Measurements from ENCODE around the gene EFEMP2. TPM values are rescaled to one million over a fixed set of nuclear protein-coding genes. Genes with fewer than 3 reads are reported as not detected.

EFEMP2 gene
- total and polyA plus RNA-seq, 2 donors (not counting 3 experiments of a cell fraction or from before 2014, with no cell fraction given) = 81.7 to 207 TPM

DNA sequence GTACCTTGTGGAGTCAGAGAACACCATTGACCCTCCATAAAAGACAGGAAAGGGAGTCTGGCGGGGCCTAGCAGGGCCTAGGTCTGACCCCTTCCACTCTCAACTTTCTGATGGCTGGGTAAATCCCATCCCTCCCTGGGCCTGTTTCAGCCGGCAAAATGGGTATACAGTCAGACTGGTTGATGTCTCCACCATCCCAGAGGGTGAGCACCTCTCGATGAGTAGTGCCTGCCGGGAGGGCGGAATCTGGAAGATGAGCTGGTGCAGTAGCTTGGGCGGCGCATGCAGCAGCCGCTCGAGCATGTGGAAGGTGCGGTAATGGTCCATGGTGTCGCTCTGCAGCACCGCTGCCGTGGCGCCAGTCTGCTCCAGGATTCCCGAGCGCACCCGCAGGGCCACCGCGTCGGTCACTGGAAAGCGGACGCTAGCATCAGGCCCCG lies 15.1 kb upstream of the EFEMP2 start:
- peaks cover 4 to 24% of the 10 kb centered on the region in 2 experiments for H3K36me3 ChIP-seq (ENCODE audit: control insufficient read depth in 2 of 2, extremely low read depth in 1 of 2, insufficient read depth in 2 of 2, low read length in 2 of 2)
- H3K4me3 ChIP-seq (replicated peaks in 1 of 3; ENCODE audit: insufficient read depth in 1 of 3, low read depth in 1 of 3, low read length in 3 of 3) = peak overlapping the region; percentile 34 to 66 (median 64)
- peaks cover 32% of the 10 kb centered on the region for H3K79me2 ChIP-seq (ENCODE audit: control insufficient read depth, insufficient read depth, low read length)
- H3K4me1 ChIP-seq (ENCODE audit: control insufficient read depth, extremely low read depth, insufficient read depth, low read length) = peaks cover 38% of the 10 kb centered on the region
- DNase-seq (ENCODE audit: low read depth, low spot score) (no peak), FAIRE-seq (no peak)
- no peaks in the 10 kb centered on the region for H3K9me3 ChIP-seq (replicated peaks; ENCODE audit: control insufficient read depth, insufficient read depth, low read length)
- dilution Hi-C loops (cut with MboI; ENCODE audit: extremely low pct_ligation_motif_present, low sequenced_read_pairs) (no loop called here), intact Hi-C loops (cut with micrococcal nuclease) (loop anchor here (1.0 to 5.0 kb wide), 7 partner anchors 15 to 176 kb away; partner anchors contain the start of genes C11orf68, DRAP1, EFEMP2 and MUS81)
- H3K27ac ChIP-seq (ENCODE audit: insufficient read depth, low read depth, low read length) = peak overlapping the region; percentile 37
- H2AFZ ChIP-seq (ENCODE audit: low read depth, low read length) = peak overlapping the region; percentile 40
- no peaks in the 10 kb centered on the region for H3K27me3 ChIP-seq (ENCODE audit: control insufficient read depth in 2 of 2, insufficient read depth in 2 of 2, low read length in 2 of 2)
- TF ChIP-seq EZH2 (IDR thresholded peaks at IDR 0.05; ENCODE audit: borderline replicate concordance, low read depth, low read length, severe bottlenecking) (no peak), JUN (IDR thresholded peaks at IDR 0.05; ENCODE audit: borderline replicate concordance, insufficient read depth, insufficient read length, low read depth) (no peak), POLR2AphosphoS5 (IDR thresholded peaks at IDR 0.05; ENCODE audit: insufficient read depth, low read depth, low read length) (no peak), POLR2A (IDR thresholded peaks at IDR 0.05; ENCODE audit: low read depth, low read length) (no peak), MYC (IDR thresholded peaks at IDR 0.05; ENCODE audit: low read depth, low read length) (no peak), GATA2 (IDR thresholded peaks at IDR 0.05; ENCODE audit: insufficient read depth, insufficient read length, low read depth, low read length) (no peak)
- TF ChIP-seq, protein P1, sequence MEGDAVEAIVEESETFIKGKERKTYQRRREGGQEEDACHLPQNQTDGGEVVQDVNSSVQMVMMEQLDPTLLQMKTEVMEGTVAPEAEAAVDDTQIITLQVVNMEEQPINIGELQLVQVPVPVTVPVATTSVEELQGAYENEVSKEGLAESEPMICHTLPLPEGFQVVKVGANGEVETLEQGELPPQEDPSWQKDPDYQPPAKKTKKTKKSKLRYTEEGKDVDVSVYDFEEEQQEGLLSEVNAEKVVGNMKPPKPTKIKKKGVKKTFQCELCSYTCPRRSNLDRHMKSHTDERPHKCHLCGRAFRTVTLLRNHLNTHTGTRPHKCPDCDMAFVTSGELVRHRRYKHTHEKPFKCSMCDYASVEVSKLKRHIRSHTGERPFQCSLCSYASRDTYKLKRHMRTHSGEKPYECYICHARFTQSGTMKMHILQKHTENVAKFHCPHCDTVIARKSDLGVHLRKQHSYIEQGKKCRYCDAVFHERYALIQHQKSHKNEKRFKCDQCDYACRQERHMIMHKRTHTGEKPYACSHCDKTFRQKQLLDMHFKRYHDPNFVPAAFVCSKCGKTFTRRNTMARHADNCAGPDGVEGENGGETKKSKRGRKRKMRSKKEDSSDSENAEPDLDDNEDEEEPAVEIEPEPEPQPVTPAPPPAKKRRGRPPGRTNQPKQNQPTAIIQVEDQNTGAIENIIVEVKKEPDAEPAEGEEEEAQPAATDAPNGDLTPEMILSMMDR (IDR thresholded peaks at IDR 0.05; ENCODE audit: extremely low read depth in 1 of 2, insufficient read depth in 1 of 2, low read depth in 1 of 2, low read length in 2 of 2) = no peak
- TF ChIP-seq, protein P2, sequence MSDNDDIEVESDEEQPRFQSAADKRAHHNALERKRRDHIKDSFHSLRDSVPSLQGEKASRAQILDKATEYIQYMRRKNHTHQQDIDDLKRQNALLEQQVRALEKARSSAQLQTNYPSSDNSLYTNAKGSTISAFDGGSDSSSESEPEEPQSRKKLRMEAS (IDR thresholded peaks at IDR 0.05; ENCODE audit: insufficient read depth, insufficient read length) = no peak
- no peaks in the 10 kb centered on the region for H3K9me1 ChIP-seq (replicated peaks; ENCODE audit: control insufficient read depth, extremely low read depth, insufficient read depth, low read length)
- BruUV-seq (replicated peaks) = TSS peak; percentile 4
- H3K4me2 ChIP-seq (ENCODE audit: insufficient read depth, low read length) = peak overlapping the region; percentile 62
- H3K9ac ChIP-seq (replicated peaks; ENCODE audit: extremely low read depth, insufficient read depth, low read length) = peak overlapping the region; percentile 61
- ChIA-PET POLR2A (interaction anchor here (0.6 to 6.7 kb wide), 9 partner anchors 11 to 193 kb away, joined by 3 to 67 read pairs (median 4); partner anchors contain the start of genes CFL1, FOSL1 and MUS81), CTCF (interaction anchor here (0.6 to 6.7 kb wide), 45 partner anchors 10 to 1115 kb away, joined by 3 to 75 read pairs (median 5); partner anchors contain the start of genes AP5B1, BANF1, C11orf68 and CFL1)
- H4K20me1 ChIP-seq (replicated peaks; ENCODE audit: control insufficient read depth, extremely low read depth, insufficient read depth, low read length) = no peaks in the 10 kb centered on the region
